ENCODE measurements around the gene INPP5E.

- no peak for TF ChIP-seq POLR2A (IDR thresholded peaks at IDR 0.05; ENCODE audit: low read depth, low read length)
- no peak for TF ChIP-seq POLR2AphosphoS5 (IDR thresholded peaks at IDR 0.05; ENCODE audit: low read depth, low read length)
Observed at GRCh38 chr9:136379401-136379800, 60.2 kb downstream of the INPP5E start.
